Cardiac septum (tissue), 1 donor: ENCODE measurements around the gene RASIP1. TPM values are rescaled to one million over a fixed set of nuclear protein-coding genes. Genes with fewer than 3 reads are reported as not detected.
A peak's percentile ranks its signal among the peaks of the same experiment; 100 is the strongest.
"Not testable (repeated sequence)": the region's sequence is repeated elsewhere in the genome, so short reads cannot be mapped to it uniquely, and the experiment has no call there.

ENCODE experiments used
- DNase-seq: peaks from one replicate; pipeline ENCODE4 v3.0.0-alpha.2; 2020; ENCODE audit warnings: low spot score
- intact Hi-C: fragments of 100-400 bp; cut with DNase I; formaldehyde crosslinking; loops from one replicate; pipeline ENCODE4 v1.14.0; 2022
- total RNA-seq: library from RNA; stranded (reverse); fragmentation: NEBNext Ultra II Directional; extraction: Animal tissue kit (Norgen Biotek cat#: 25700); gene quantifications from one replicate; pipeline ENCODE4 v1.2.1, GENCODE V29; 2021
- donor health status: DM: no; HTN: no; CAD: no.

RASIP1 gene
- total RNA-seq, 1 donor from 2014 or later = 13.6 TPM

DNA sequence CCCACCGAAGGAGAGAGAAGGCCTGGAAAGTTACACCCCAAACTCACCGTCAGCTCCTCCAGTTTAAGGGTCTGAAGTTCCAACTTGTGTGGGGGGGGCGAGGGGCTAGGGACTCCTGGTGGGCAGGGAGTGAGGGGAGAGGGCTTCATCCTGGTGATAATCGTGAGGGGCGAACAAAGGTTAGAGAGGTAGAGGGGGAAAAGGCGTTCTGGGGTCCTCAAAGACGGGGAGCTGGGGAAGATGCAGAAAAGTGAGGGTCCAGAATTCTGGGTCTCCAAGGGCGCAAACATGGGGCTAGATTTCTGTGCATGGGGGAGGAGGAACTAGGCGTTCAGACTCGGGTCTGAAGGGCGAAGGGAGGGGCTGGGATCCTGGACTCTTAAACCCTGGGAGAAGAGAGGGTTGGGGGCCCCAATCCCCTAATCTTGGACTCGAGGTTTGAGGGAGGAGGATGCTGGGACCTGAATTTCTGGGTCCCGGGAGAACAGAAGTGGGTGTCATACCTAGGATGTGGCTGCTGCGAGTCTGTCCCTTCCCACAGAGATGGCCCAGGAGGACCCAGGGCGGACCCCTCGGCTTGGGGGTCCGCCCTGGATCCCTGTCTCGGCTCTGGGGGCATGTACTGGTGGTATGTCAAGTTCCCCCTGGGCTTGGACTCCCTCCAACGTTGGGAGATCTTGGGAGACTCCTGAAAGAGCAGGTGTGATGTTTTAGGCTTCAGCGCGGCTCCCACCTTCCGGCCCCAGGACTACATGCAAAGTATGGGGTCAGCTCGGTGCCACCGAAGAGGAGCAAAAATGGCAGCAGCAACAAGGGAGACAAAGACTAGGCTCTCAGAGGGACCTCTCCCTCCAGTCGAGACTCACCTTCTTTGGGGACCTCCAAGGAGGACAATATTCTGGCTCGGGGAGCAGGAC lies 25.4 kb downstream of the RASIP1 start:
- intact Hi-C loops = loop anchor here (5.0 kb wide), 1 partner anchor 38 kb away; no protein-coding TSS in a partner anchor
- no peak for DNase-seq

- DNase-seq = peak; percentile 99
- intact Hi-C loops = loop anchor here (5.0 kb wide), 1 partner anchor 37 kb away; no protein-coding TSS in a partner anchor
These were observed 26.3 kb downstream of the RASIP1 start for GRCh38 chr19:48713864-48714755.

- intact Hi-C loops = loop anchor here (5.0 kb wide), 1 partner anchor 36 kb away; no protein-coding TSS in a partner anchor
These were observed 27.2 kb downstream of the RASIP1 start for GRCh38 chr19:48713041-48713863.

DNA sequence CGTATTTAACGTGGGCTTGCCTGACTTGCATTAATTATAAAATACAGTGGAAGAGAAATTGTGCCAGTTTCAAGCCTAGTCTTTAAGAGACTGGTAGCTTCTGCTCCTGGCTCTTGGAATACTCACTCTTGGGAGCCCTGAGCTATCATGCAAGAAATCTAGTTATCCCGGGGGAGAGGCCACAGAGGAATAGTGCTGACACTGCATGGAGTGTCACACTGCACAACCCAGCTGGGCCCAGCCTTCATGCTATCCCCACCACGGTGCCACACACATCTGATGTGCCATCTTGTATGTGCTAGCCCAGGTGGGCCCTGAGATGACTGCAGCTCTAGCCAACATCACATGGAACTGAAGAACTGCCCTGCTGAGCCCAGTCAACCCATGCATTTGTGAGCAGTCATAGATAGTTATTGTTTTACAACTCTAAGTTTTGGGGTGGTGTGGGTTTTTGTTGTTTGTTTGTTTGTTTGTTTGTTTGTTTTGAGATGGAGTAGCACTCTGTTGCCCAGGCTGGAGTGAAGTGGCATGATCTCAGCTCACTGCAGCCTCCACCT lies 29.2 kb downstream of the RASIP1 start:
- intact Hi-C loops = loop anchor here (5.0 kb wide), 1 partner anchor 34 kb away; no protein-coding TSS in a partner anchor
- no peak for DNase-seq

More at GRCh38 chr19:48713041-48713863, 27.2 kb downstream of the RASIP1 start:
- DNase-seq = no peak

- intact Hi-C loops = no loop called here
- no peak for DNase-seq
These were observed 31.9 kb downstream of the RASIP1 start for GRCh38 chr19:48708471-48708870.

DNA sequence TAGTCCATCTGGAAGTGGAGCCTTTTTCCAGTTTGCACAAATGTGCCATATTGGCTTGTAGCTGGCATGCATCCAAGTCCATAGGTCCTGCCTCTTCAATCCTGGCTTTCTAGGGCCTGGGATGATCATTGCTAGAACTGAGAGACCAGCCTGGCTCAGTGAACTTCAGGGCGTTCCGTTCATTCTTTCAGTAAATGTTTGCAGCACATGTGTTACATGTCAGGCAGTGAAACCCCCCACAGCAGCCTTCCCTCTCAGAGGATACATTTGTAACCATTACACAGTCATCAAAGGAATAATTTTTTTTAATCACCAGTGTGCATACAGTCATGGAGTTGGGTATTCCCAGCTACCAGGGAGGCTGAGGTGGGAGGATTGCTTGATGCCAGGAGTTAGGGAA lies 35.0 kb downstream of the RASIP1 start:
- intact Hi-C loops = no loop called here
- DNase-seq = no peak

GRCh38 chr19:48703316-48703715 lies 37.1 kb downstream of the RASIP1 start:
- DNase-seq = no peak

GRCh38 chr19:48702701-48703100 lies 37.7 kb downstream of the RASIP1 start:
- no peak for DNase-seq
- intact Hi-C loops = no loop called here

More at GRCh38 chr19:48703316-48703715, 37.1 kb downstream of the RASIP1 start:
- intact Hi-C loops = no loop called here

- no peak for DNase-seq
- intact Hi-C loops = no loop called here
These were observed 42.4 kb downstream of the RASIP1 start for GRCh38 chr19:48698046-48698445.

DNA sequence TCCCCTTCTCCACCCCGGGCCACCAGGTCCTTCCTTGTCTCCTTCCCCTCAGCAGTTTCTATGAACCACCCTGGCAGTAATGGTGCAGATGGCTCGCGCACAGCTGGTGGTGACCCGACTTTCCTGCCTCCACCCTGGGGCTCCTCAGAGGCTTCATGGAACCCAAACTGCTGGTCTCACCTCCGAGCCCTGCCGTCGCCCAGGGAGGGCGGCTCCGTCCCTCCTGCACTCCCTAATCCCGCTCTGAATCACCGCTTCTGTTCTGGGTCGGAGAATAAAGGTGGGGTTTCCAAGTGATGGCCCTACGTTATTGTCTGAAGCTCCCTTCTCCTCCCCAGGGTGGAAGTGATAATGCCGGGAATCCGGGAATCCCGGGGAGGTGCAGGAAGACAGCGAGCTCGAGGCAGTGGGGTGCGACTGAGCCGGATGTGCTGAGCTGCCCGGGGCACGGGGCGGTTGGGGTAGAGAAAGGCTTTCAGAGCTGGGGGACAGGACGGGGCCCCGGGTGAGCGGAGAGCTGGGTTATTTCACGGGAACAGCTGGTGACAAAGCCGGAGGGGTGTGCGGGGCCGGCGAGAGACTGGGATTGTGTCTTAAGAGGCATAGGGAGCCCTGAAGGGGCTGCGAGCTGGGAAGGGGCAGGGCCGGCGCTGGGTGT lies 43.9 kb downstream of the RASIP1 start:
- no peak for DNase-seq
- intact Hi-C loops = no loop called here

- DNase-seq = no peak
- intact Hi-C loops = no loop called here
These were observed 44.6 kb downstream of the RASIP1 start, which contains the start of gene FUT2 for GRCh38 chr19:48695743-48696352. TSS of gene FUT2 (plus strand) at chr19:48695971. CDS start at chr19:48702957, 6,986 bp downstream.

DNA sequence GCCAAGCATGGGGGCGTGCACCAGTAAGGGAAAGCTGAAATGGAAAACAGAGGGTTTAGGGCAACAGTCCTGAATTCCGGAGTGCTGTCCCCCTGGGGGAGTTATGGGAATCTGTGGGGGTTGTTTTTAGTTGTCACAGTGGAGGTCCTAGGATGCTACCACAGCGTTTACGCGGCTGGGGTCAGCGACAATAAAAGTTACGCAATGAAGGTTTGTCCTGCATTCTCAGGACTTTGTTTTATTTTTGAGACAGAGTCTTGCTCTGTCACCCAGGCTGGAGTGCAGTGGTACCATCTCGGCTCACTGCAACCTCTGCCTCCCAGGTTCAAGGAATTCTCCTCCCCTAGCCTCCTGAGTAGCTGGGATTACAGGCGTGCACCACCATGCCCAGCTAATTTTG lies 46.8 kb downstream of the RASIP1 start:
- intact Hi-C loops, DNase-seq: not testable (repeated sequence)

DNA sequence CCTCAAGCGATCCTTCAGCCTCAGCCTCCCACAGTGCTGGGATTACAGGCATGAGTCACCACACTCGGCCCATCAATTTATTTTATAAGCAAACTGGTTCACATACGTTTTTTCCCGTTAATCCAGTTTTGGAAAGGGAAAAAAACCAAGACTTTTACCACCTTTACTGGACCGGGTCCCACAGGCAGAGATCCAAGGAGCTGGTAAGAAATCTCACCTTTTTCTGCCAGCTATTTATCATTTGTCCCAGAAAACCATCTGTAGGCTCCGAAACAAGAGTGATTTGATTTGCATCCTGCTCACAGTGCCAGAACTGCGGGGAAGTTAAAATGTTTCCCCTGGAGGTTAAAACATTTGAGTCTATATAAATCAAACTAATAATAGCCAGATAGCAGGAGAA lies 51.0 kb downstream of the RASIP1 start:
- DNase-seq = no peak
- intact Hi-C loops = no loop called here

GRCh38 chr19:48687776-48688175 lies 52.6 kb downstream of the RASIP1 start:
- no peak for DNase-seq
- intact Hi-C loops = no loop called here

DNA sequence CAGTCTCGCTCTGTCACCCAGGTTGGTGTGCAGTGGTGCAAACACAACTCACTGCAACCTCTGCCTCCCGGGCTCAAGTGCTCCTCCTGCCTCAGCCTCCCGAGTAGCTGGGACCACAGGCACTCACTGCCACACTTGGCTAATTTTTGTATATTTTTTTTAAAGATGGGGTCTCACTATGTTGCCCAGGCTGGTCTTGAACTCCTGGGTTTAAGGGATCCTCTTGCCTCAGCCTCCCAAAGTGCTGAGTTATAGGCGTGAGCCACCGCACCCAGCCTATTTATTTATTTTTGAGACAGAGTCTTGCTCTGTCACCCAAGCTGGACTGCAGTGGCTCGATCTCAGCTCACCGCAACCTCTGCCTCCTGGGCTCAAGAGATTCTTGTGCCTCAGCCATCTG lies 53.8 kb downstream of the RASIP1 start:
- DNase-seq, intact Hi-C loops: not testable (repeated sequence)

DNA sequence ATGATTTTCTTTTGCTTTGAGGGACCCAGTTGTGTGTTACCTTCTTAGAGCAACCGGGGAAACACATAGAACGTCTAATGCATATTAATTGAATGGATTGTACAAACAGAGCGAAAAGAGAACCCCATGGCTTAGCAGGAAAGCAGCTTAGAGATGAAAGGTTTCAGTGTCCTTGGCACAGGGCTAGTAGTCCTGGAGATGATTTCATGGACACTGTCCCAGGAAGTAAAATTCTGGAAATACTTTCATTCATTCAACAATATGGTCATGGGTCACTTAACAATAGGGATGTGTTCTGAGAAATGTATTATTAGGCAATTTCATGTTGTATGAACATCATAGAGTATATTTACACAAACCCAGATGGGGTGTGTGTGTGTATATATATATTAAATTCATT lies 54.3 kb downstream of the RASIP1 start:
- no peak for DNase-seq
- intact Hi-C loops = no loop called here

GRCh38 chr19:48685583-48685982 lies 54.8 kb downstream of the RASIP1 start:
- DNase-seq = no peak
- intact Hi-C loops = no loop called here

DNA sequence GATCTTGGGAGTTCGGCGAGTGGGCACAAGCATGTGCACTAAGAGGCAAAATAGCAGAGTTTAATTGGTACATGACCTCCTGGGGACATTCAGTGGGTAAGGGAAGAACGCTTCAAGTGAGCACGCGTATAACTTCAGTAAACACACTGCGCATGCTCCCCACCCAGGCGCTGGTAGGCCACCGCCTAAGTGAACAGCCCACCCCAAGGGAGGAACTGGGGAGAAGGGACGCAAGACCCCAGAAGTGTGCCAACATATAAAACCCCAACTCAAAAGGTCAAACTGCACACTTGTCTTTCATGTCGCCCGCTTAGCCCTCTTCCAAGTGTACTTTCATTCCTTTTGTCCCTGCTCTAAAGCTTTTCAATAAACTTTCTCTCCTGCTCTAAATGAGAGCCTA lies 57.1 kb downstream of the RASIP1 start:
- intact Hi-C loops = no loop called here
- no peak for DNase-seq
